ENCODE results near the gene MATCAP1. TPM values are rescaled to one million over a fixed set of nuclear protein-coding genes. Genes with fewer than 3 reads are reported as not detected.

Gene MATCAP1
- total and polyA plus RNA-seq, 2 of the 13 experiments (the other 11 are each of a cell fraction or from before 2014, with no cell fraction given): 11.2 to 24.5 TPM

DNA sequence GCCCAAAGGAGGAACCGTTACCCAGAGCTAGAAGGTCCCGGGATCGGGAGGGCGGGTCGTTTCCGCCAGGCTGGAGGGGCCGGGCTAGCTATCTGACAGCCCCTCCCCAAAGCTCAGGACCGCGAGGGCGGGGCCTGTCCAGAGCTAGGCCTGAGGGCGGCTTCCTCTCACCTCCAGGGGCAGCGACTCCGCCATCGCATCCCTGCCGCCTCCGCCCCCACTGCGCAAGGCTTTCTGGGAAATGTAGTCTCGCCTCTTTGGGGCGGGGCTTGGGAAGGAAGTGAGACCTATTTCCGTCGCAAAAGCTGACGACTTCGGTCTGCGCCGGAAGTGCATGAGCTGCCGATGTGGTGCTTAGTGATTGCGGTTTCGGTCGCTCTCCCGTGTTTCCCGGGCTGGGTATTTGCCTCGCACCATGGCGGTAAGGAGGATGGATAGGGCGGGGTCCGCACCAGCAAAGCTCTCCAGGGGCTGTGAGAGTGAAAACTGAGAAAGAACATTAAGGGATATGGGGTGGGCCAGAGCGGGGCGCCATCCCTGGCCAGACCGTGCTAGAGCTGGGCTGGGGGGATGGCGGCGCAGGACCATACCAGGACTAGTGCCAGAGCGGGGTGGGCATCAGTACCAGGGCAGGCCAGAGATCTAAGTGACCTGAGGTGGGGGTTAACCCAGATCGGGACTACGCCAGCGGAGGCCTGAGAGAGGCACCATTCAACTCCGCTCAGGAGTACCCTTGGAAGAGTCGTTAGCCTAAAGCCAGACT lies 43.2 kb upstream of the MATCAP1 start, which contains the start of gene TMEM208 (continued):
- peak; percentile 100 for TF ChIP-seq CREM (IDR thresholded peaks at IDR 0.05)
- peak; percentile 99 for TF ChIP-seq CREM (CRISPR knock-in tag; IDR thresholded peaks at IDR 0.05)
- TF ChIP-seq BRCA1 (CRISPR knock-in tag; IDR thresholded peaks at IDR 0.05): peak; percentile 69; the same call in 1 of the 2 replicates
- peak; percentile 66 for TF ChIP-seq DR1 (CRISPR knock-in tag; IDR thresholded peaks at IDR 0.05)
- peak; percentile 94 for TF ChIP-seq ZFY (CRISPR knock-in tag; IDR thresholded peaks at IDR 0.05)
- TF ChIP-seq ZNF605 (CRISPR knock-in tag; IDR thresholded peaks at IDR 0.05): peak; percentile 96
- TF ChIP-seq SMAD1 (CRISPR knock-in tag; IDR thresholded peaks at IDR 0.05; ENCODE audit: borderline replicate concordance, low read depth): peak; percentile 92; the same call in 1 of the 2 replicates
- TF ChIP-seq TBX3 (IDR thresholded peaks at IDR 0.05; ENCODE audit: borderline replicate concordance): peak; percentile 67
- TF ChIP-seq ZBTB26 (CRISPR knock-in tag; IDR thresholded peaks at IDR 0.05; ENCODE audit: borderline replicate concordance): peak; percentile 83
- TF ChIP-seq FOXP1 (IDR thresholded peaks at IDR 0.05): no peak
- peak; percentile 52 for TF ChIP-seq FOXP1 (CRISPR knock-in tag; IDR thresholded peaks at IDR 0.05)
- TF ChIP-seq NFYC (CRISPR knock-in tag; IDR thresholded peaks at IDR 0.05): peak; percentile 73
- no peak for TF ChIP-seq SNRNP70 (IDR thresholded peaks at IDR 0.05; ENCODE audit: low read depth, low read length)
- peak; percentile 100 for TF ChIP-seq KAT8 (CRISPR knock-in tag; IDR thresholded peaks at IDR 0.05)
- TF ChIP-seq FOXC1 (CRISPR knock-in tag; IDR thresholded peaks at IDR 0.05; ENCODE audit: borderline replicate concordance): no peak
- TF ChIP-seq IKZF1 (IDR thresholded peaks at IDR 0.05): no peak
- TF ChIP-seq ZNF761 (CRISPR knock-in tag; conservative IDR thresholded peaks at IDR 0.05): peak; percentile 49; the same call in 1 of the 2 replicates
- TF ChIP-seq, protein P1, sequence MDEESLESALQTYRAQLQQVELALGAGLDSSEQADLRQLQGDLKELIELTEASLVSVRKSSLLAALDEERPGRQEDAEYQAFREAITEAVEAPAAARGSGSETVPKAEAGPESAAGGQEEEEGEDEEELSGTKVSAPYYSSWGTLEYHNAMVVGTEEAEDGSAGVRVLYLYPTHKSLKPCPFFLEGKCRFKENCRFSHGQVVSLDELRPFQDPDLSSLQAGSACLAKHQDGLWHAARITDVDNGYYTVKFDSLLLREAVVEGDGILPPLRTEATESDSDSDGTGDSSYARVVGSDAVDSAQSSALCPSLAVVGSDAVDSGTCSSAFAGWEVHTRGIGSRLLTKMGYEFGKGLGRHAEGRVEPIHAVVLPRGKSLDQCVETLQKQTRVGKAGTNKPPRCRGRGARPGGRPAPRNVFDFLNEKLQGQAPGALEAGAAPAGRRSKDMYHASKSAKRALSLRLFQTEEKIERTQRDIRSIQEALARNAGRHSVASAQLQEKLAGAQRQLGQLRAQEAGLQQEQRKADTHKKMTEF (CRISPR knock-in tag; IDR thresholded peaks at IDR 0.05): peak; percentile 98
- peak; percentile 66 for TF ChIP-seq CEBPG (CRISPR knock-in tag; IDR thresholded peaks at IDR 0.05)
- TF ChIP-seq EEA1 (CRISPR knock-in tag; IDR thresholded peaks at IDR 0.05; ENCODE audit: borderline replicate concordance): no peak; the same call in 1 of the 2 replicates
- peak; percentile 67; the same call in 1 of the 2 replicates for TF ChIP-seq SATB2 (CRISPR knock-in tag; IDR thresholded peaks at IDR 0.05)
- 0 out of 2 replicates have a peak, but pooled peaks have one; percentile 74 for TF ChIP-seq STAT5B (CRISPR knock-in tag; IDR thresholded peaks at IDR 0.05)
- no peak for TF ChIP-seq TRIM22 (IDR thresholded peaks at IDR 0.05)
- TF ChIP-seq ELK4 (CRISPR knock-in tag; IDR thresholded peaks at IDR 0.05; ENCODE audit: borderline replicate concordance): peak; percentile 85; the same call in 1 of the 2 replicates
- 0 out of 2 replicates have a peak, but pooled peaks have one; percentile 71 for TF ChIP-seq ZNF234 (CRISPR knock-in tag; conservative IDR thresholded peaks at IDR 0.05)
- peak; percentile 87 for TF ChIP-seq ISL2 (CRISPR knock-in tag; IDR thresholded peaks at IDR 0.05)
- TF ChIP-seq WIZ (CRISPR knock-in tag; IDR thresholded peaks at IDR 0.05): no peak
- TF ChIP-seq, protein P2, sequence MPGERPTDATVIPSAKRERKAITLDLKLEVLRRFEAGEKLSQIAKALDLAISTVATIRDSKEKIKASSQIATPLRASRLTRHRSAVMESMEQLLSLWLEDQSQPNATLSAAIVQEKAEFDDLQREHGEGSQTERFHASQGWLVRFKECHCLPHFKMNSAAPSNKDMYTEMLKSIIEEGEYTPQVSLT (CRISPR knock-in tag; IDR thresholded peaks at IDR 0.05; ENCODE audit: borderline replicate concordance, low read depth): no peak; the same call in 1 of the 2 replicates

Data from HepG2 (cell line).